GM10248 (cell line): Measurements from ENCODE around the gene TNNI3K.

Experiments used
- CTCF ChIA-PET: fragments of 300-600 bp; sonication (Branson Sonifier 250); formaldehyde crosslinking; extraction: SDS; loops from one replicate; lab custom pipeline; 2021; ENCODE audit warnings: antibody characterized with exemption; lab: Yijun Ruan, JAX
- POLR2A ChIA-PET: fragments of 350-650 bp; sonication (Branson Sonifier 250); formaldehyde crosslinking; extraction: SDS; loops from one replicate; lab custom pipeline; 2020; ENCODE audit warnings: antibody characterized with exemption; lab: Yijun Ruan, JAX
- DNase-seq: peaks from one replicate; pipeline ENCODE4 v3.0.0; 2012; ENCODE audit errors: extremely low spot score
- TF ChIP-seq, protein P1 (sequence below): IDR thresholded peaks from 2 replicates; pipeline ENCODE4 v1.5.1; 2012; ENCODE audit warnings: mild to moderate bottlenecking, low read depth; ENCODE audit errors: extremely low read depth, missing control alignments, control extremely low read depth

The TNNI3K gene

DNA sequence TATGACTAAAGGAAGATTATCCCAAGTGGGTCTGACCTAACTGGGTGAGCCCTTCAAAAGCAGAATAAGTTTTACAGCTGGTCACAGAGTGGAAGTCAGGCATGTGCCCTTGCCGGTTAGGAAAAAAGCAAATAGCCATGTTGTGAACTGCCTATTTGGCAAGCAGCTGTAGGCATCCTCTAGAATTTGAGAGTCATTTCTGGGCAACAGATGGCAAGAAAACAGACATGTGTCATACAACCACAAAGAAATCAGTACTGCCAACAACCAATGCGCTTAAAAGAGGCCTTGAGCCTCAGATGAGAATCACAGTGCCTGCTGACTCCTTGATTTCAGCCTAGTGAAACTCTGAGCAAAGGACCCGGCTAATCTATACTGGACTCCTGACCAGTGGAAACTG, 250.4 kb downstream of the TNNI3K start:
- CTCF ChIA-PET: interaction anchor here (7.3 kb wide), 1 partner anchor 17 kb away, joined by 48 read pairs; no protein-coding TSS in a partner anchor

DNA sequence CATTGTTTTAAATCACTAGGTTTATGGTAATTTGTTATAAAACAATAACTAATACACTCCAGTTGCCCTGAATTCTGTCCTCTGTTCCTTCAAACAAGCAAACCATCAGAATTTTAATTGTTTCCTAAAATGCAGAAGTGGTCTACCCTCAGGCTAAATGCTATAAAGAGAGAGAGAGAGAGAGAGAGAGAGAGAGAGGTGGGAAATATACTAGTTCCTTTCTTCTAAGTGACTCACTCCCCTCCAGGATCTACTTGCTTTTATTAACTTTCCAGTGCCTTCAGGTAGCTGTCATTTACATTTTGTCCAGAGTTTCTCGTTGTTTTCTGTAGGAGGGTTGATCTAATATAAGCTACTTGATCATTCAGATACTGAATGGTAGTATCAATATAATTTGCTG, 250.8 kb downstream of the TNNI3K start:
- TF ChIP-seq, protein P1, sequence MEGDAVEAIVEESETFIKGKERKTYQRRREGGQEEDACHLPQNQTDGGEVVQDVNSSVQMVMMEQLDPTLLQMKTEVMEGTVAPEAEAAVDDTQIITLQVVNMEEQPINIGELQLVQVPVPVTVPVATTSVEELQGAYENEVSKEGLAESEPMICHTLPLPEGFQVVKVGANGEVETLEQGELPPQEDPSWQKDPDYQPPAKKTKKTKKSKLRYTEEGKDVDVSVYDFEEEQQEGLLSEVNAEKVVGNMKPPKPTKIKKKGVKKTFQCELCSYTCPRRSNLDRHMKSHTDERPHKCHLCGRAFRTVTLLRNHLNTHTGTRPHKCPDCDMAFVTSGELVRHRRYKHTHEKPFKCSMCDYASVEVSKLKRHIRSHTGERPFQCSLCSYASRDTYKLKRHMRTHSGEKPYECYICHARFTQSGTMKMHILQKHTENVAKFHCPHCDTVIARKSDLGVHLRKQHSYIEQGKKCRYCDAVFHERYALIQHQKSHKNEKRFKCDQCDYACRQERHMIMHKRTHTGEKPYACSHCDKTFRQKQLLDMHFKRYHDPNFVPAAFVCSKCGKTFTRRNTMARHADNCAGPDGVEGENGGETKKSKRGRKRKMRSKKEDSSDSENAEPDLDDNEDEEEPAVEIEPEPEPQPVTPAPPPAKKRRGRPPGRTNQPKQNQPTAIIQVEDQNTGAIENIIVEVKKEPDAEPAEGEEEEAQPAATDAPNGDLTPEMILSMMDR: no peak
- no peak for DNase-seq
- ChIA-PET POLR2A (no interaction called here), CTCF (interaction anchor here (7.3 kb wide), 1 partner anchor 17 kb away, joined by 48 read pairs; no protein-coding TSS in a partner anchor)

More for the DNA sequence above, 250.4 kb downstream of the TNNI3K start:
- TF ChIP-seq, protein P1: no peak
- POLR2A ChIA-PET: no interaction called here
- DNase-seq: no peak

DNA sequence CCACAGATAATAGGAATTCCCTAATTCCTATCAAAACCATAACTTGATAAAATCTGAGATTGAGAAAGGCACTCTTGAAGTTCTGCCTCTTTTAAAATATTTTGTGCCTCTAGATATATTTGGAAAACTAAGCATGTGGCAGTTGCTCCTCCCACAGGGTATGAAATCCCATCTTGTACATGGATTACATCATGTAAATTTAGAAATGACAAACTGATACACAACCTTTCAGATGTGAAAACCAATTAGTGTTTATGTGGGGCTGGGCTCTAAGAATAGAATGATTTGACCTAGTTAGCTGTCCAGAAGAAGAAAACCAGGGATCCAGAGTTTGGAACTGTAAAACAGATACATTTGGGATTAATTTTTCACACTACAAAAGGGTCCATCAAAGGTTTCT, 261.5 kb downstream of the TNNI3K start:
- ChIA-PET CTCF (interaction anchor here (1.7 kb wide), 1 partner anchor 9 kb away, joined by 4 read pairs; no protein-coding TSS in a partner anchor), POLR2A (no interaction called here)
- TF ChIP-seq, protein P1: no peak
- DNase-seq: no peak

DNA sequence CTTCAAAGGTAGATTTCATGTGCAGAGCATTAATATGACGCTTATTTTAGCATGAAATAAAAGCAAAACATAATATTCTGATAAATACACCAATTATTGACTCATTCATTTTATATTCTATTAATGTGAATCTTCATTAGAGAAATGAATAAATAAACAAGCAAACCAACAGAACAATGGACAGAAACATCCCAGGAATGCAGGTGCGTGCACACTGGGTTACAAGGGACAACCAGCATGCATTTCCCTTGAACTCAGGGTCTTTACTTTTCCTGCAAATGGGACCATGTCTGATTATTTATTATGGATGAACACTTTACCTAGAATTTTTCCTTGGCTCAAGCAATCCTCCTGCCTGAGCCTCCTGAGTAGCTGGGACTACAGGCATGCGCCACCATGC, 263.7 kb downstream of the TNNI3K start:
- CTCF ChIA-PET: interaction anchor here (1.4 kb wide), 1 partner anchor 191 kb away, joined by 4 read pairs; no protein-coding TSS in a partner anchor
- TF ChIP-seq, protein P1: no peak
- no peak for DNase-seq
- POLR2A ChIA-PET: no interaction called here

DNA sequence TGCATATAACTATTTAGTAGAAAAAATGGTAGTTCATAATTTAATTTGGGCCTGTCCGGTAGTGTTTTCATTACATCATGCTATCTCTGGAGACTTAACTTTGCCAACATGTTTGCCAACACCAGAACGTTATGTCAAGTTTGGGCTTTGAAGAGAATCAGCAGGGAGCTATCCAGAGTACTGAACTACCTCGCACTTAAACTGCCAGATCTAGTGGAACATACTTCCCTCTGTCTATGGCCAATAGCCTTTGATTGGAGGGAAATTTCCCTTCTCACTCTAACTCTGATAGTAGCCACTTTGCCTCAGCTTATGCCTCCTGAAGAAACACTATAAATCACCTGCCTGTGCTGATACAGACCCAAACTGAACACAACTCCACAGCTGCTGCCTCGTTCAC, 267.2 kb downstream of the TNNI3K start:
- ChIA-PET POLR2A (no interaction called here), CTCF (interaction anchor here (1.0 to 4.1 kb wide), 12 partner anchors 11 to 1679 kb away, joined by 3 to 48 read pairs (median 6); partner anchors contain the start of gene LRRC53)
- DNase-seq: peak; percentile 16
- TF ChIP-seq, protein P1: no peak

DNA sequence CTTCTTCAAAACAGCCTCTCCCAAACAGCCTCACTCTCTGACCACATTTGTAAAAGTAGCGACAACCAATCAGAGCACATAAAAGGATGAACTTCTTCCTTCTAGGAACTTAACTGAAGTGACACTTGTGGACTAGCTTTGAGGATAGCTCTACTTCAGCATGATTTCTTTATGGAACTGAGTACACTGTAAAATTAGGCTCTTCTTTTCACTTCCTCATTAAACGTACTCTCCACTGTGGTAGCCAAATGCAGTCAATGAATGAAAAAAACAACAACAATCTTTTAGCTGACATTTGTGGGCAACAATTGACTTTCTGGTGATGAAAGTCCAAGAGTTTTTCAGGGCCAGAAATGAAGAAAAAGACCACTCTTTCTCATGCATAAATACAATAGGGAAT, 267.7 kb downstream of the TNNI3K start:
- TF ChIP-seq, protein P1: no peak
- CTCF ChIA-PET: interaction anchor here (0.8 to 4.1 kb wide), 19 partner anchors 8 to 1680 kb away, joined by 3 to 48 read pairs (median 5); partner anchors contain the start of gene LRRC53
- POLR2A ChIA-PET: no interaction called here
- peak; percentile 5 for DNase-seq
